ENCODE results near the gene RTN4R.

RTN4R gene

GRCh38 chr22:20223421-20224255, 44.5 kb downstream of the RTN4R start:
- DNase-seq = no peak
- H3K4me1 ChIP-seq = peaks cover 0 to 47% (median 34%) of the 10 kb centered on the region in 4 donors
- no peak overlapping the region for H3K4me3 ChIP-seq
- peak overlapping the region; percentile 27 to 55 for H3K27ac ChIP-seq
- TF ChIP-seq, protein P1, sequence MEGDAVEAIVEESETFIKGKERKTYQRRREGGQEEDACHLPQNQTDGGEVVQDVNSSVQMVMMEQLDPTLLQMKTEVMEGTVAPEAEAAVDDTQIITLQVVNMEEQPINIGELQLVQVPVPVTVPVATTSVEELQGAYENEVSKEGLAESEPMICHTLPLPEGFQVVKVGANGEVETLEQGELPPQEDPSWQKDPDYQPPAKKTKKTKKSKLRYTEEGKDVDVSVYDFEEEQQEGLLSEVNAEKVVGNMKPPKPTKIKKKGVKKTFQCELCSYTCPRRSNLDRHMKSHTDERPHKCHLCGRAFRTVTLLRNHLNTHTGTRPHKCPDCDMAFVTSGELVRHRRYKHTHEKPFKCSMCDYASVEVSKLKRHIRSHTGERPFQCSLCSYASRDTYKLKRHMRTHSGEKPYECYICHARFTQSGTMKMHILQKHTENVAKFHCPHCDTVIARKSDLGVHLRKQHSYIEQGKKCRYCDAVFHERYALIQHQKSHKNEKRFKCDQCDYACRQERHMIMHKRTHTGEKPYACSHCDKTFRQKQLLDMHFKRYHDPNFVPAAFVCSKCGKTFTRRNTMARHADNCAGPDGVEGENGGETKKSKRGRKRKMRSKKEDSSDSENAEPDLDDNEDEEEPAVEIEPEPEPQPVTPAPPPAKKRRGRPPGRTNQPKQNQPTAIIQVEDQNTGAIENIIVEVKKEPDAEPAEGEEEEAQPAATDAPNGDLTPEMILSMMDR (IDR thresholded peaks at IDR 0.05) = no peak
- no peaks in the 10 kb centered on the region for H3K36me3 ChIP-seq
- intact Hi-C loops (cut with DNase I; ENCODE audit: low total_unique reads) = no loop called here
- peaks cover 0 to 6% (median 0%) of the 10 kb centered on the region in 3 donors for H3K9me3 ChIP-seq
- H3K27me3 ChIP-seq = no peaks in the 10 kb centered on the region

- H3K27me3 ChIP-seq = no peaks in the 10 kb centered on the region
- TF ChIP-seq, protein P1 (IDR thresholded peaks at IDR 0.05) = no peak
- intact Hi-C loops (cut with DNase I; ENCODE audit: low total_unique reads) = no loop called here
- H3K36me3 ChIP-seq = no peaks in the 10 kb centered on the region
- H3K9me3 ChIP-seq = peaks cover 0 to 6% (median 0%) of the 10 kb centered on the region in 3 donors
- H3K27ac ChIP-seq = peak overlapping the region; percentile 27 to 55
- peaks cover 0 to 40% (median 26%) of the 10 kb centered on the region in 4 donors for H3K4me1 ChIP-seq
- DNase-seq = no peak
- H3K4me3 ChIP-seq = no peak overlapping the region
These were observed 45.2 kb downstream of the RTN4R start for GRCh38 chr22:20222764-20223420.

DNA sequence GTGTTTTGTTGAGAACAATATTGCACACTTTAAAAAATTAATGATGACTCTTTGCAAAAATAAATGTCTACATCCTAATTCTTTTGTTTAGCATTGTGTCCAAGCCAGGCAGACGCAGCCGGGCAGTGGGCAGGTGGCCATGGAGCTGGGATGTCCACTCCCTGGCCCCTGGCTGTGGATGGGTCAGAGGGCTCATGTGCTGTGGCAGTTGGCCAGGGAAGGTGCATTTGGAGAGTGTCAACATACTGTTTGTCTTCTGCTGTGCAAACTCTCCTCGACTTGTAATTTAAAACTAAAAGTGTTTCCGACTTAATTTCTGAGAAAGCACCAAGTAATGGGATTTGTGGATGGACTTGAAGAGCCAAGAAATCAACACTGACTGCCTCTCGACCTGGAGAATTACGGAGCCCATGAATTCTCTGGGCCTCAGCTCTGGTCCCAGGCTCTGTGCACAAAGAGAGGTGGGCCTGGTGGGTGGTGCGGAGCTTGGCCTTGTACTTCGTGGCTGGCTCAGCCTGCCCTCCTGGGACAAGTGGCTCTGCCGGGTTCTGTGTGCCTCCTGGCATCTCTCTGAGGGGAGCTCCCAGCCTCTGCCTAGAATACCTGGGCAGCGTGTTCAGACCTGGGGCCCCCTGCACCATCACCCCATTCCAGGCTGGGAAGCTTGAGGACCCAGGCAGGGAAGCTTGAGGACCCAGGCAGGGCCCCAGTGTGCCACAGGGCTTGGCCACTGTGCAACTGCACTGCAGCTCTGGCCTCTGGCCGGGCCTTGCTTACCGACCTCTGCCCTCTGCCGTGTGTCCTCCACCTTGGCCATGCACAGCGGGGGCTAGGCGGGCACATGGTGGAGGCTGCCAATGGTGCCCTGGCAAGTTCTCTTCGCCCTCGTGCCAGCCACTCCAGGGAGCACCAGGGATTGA, 46.4 kb downstream of the RTN4R start:
- peak overlapping the region; percentile 24 to 55 for H3K27ac ChIP-seq
- no peaks in the 10 kb centered on the region for H3K36me3 ChIP-seq
- TF ChIP-seq, protein P1 (IDR thresholded peaks at IDR 0.05) = no peak
- H3K9me3 ChIP-seq = peaks cover 0 to 6% (median 0%) of the 10 kb centered on the region in 3 donors
- H3K4me3 ChIP-seq = no peak overlapping the region
- intact Hi-C loops (cut with DNase I; ENCODE audit: low total_unique reads) = no loop called here
- H3K4me1 ChIP-seq = peaks cover 0 to 32% (median 20%) of the 10 kb centered on the region in 4 donors
- no peaks in the 10 kb centered on the region for H3K27me3 ChIP-seq
- peak in 1 of 2 donors; percentile 91 for DNase-seq

DNA sequence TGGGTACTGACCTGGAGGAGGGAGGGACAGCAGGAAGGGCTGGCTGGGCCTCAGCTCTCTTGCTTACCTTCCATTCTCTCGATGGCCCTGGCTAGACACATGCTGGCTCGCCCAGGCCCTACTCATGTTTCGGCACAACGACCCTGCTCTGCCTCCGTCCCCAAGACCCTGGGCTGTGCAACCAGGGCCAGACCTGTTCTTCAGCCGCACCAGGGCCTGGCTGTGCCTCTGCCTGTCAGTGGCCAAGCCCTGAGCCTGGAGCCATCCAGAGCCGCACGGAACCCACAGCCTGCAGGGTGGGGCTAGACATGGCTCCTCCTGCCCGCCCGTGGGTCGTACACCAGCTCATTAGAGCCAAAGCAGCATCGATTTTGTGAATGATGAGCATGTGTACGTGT, 47.5 kb downstream of the RTN4R start:
- DNase-seq = no peak
- Histone ChIP-seq H3K9me3 (peaks cover 0 to 6% (median 0%) of the 10 kb centered on the region in 3 donors), H3K27ac (no peak overlapping the region), H3K36me3 (no peaks in the 10 kb centered on the region), H3K4me1 (peaks cover 0 to 32% (median 20%) of the 10 kb centered on the region in 4 donors), H3K4me3 (no peak overlapping the region), H3K27me3 (no peaks in the 10 kb centered on the region)
- TF ChIP-seq, protein P1 (IDR thresholded peaks at IDR 0.05) = no peak
- intact Hi-C loops (cut with DNase I; ENCODE audit: low total_unique reads) = no loop called here
